Heart left ventricle (tissue), 13 donors: ENCODE results near the gene PTBP2.

Source experiments
- CTCF ChIP-seq, 12 donors: fragments of 200-600 bp; sonication (generic) in 4 of 12; IDR thresholded peaks; one replicate each; pipeline versions ENCODE4 v1.5.0 to v1.8.0; 2018 to 2022; ENCODE audit warnings: antibody characterized with exemption in 12 of 12, mild to moderate bottlenecking in 5 of 12
- POLR2A ChIP-seq, 2 donors: fragments of 450-650 bp; IDR thresholded peaks; one replicate each; pipeline ENCODE4 v1.6.1; 2017; ENCODE audit warnings: antibody characterized with exemption in 2 of 2, mild to moderate bottlenecking in 2 of 2, moderate library complexity in 2 of 2
- donor health status: ischemic (EF 13 %, LVEDD 7.1; RV severe dilation, severe dysfunction).
- donor health status: DM: no; HTN: yes; CAD: no.
- donor health status: DM: no; HTN: no; CAD: no.
- donor health status: ischemic (EF 25% LVEDD 6.9; RV normal size, moderate dysfunction).
- donor health status: ischemic (EF 25% LVEDD 5.7; RV mildly dilated, moderate dysfunction).
- donor health status: ischemic (EF 35%, LVEDD 5.7; RV mildly dilated, moderate dysfunction).
- donor health status: nonischemic (EF 11% LVEDD 7.7; RV severe dilation, severe dysfunction).
- donor health status: DM: yes; HTN: yes; CAD: no.
- donor health status: PGD.
- donor health status: ischemic (EF 29% LVEDD 5.4; RV normal size, mild dysfunction).
- donor health status: nonischemic (EF 23%, LVEDD 6.1; RV moderate dilation, normal function).

- no peak for TF ChIP-seq CTCF (IDR thresholded peaks at IDR 0.05)
- TF ChIP-seq POLR2A (IDR thresholded peaks at IDR 0.05), result peak in 1 of 2 donors; percentile 23
Observed at GRCh38 chr1:96721416-96722160, at the start of gene PTBP2.
